ENCODE measurements around the gene CPED1. TPM values are rescaled to one million over a fixed set of nuclear protein-coding genes. Genes with fewer than 3 reads are reported as not detected.

CPED1 gene
- total RNA-seq, 5 donors from 2014 or later (not counting 1 experiment from before 2014, with no cell fraction given): 0.73 to 1.4 (median 0.96) TPM; not detected in 2

GRCh38 chr7:121186746-121187145 lies 198.2 kb downstream of the CPED1 start:
- ChIA-PET POLR2A (no interaction called here), CTCF (no interaction called here)
- no peaks in the 10 kb centered on the region for H3K27me3 ChIP-seq (replicated peaks in 1 of 2; ENCODE audit: control insufficient read depth in 2 of 2, extremely low read depth in 1 of 2, insufficient read depth in 2 of 2, low read length in 1 of 2)
- no peaks in the 10 kb centered on the region for H3K9me3 Mint-ChIP-seq
- WGBS (ENCODE audit: insufficient coverage): 80% methylated on average over 1 of the region's 1 CpG
- H3K27me3 Mint-ChIP-seq: peaks cover 2 to 9% of the 10 kb centered on the region in 2 donors
- no peak overlapping the region for H3K27ac Mint-ChIP-seq
- no peaks in the 10 kb centered on the region for H3K36me3 ChIP-seq (ENCODE audit: control insufficient read depth in 2 of 2, extremely low read depth in 1 of 2, insufficient read depth in 1 of 2, low read length in 1 of 2)
- no peaks in the 10 kb centered on the region for H3K4me1 ChIP-seq (ENCODE audit: control insufficient read depth in 1 of 2, extremely low read depth in 1 of 2, insufficient read depth in 2 of 2, low read length in 2 of 2)
- no peak overlapping the region for H3K27ac ChIP-seq (ENCODE audit: low read length)
- no peaks in the 10 kb centered on the region for H3K36me3 Mint-ChIP-seq
- ATAC-seq (replicated peaks in 1 of 4): no peak
- no peak overlapping the region for H3K4me3 Mint-ChIP-seq
- peaks cover 0 to 2% (median 0%) of the 10 kb centered on the region in 3 donors for H3K4me1 Mint-ChIP-seq
- H3K4me3 ChIP-seq (ENCODE audit: control insufficient read depth in 1 of 2, extremely low read depth in 1 of 2, low read length in 1 of 2): no peak overlapping the region
- DNase-seq: no peak
- no peaks in the 10 kb centered on the region for H3K9me3 ChIP-seq

DNA sequence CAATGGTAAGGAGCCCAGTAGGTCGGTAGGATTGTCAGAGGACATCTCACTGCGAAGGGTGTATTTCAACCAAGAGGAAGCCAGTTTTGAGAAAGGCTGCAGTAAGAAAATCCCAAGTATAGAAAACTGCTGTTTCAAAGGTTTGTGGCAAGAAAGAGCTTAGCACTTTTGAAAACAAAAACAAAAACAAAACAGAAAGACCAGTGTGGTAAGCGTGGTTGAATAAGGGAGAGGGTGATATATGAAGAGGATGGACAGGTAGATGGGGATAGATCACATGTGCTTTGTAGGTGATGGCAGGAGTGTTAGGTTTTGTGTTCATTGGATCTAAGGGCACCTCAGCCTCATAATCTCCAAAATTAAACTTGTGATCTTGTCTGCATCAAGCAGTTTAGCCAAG lies 198.7 kb downstream of the CPED1 start:
- ATAC-seq (replicated peaks in 1 of 4): no peak

DNA sequence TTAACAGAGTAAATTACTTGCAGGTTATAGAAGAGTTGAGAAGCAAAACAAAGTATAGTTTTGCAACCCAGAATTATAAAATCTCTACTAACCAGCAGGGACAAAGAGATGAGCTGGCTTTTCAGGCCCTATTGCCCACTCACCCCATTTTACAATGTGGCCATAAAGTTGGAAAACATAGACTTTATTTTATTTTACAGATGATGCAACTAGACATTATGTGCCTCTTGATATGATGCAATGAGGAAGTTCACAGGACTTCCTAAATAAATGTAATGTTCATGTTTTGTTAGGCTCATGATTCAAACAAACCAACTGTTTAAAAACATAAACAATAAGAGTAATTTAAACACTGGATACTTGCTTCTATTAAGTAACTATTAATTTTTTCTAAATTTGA lies 199.2 kb downstream of the CPED1 start:
- no peaks in the 10 kb centered on the region for H3K36me3 ChIP-seq (ENCODE audit: control insufficient read depth in 2 of 2, extremely low read depth in 1 of 2, insufficient read depth in 1 of 2, low read length in 1 of 2)
- no peak overlapping the region for H3K4me3 ChIP-seq (ENCODE audit: control insufficient read depth in 1 of 2, extremely low read depth in 1 of 2, low read length in 1 of 2)
- Mint-ChIP-seq H3K4me3 (no peak overlapping the region), H3K27ac (no peak overlapping the region), H3K27me3 (peaks cover 2 to 3% of the 10 kb centered on the region in 2 donors), H3K36me3 (no peaks in the 10 kb centered on the region), H3K4me1 (no peaks in the 10 kb centered on the region), H3K9me3 (no peaks in the 10 kb centered on the region)
- POLR2A ChIA-PET: no interaction called here
- H3K4me1 ChIP-seq (ENCODE audit: control insufficient read depth in 1 of 2, extremely low read depth in 1 of 2, insufficient read depth in 2 of 2, low read length in 2 of 2): no peaks in the 10 kb centered on the region
- no peaks in the 10 kb centered on the region for H3K27me3 ChIP-seq (replicated peaks in 1 of 2; ENCODE audit: control insufficient read depth in 2 of 2, extremely low read depth in 1 of 2, insufficient read depth in 2 of 2, low read length in 1 of 2)
- H3K9me3 ChIP-seq: no peaks in the 10 kb centered on the region
- CTCF ChIA-PET: no interaction called here
- H3K27ac ChIP-seq (ENCODE audit: low read length): no peak overlapping the region
- ATAC-seq (replicated peaks in 1 of 4): no peak
- no peak for DNase-seq

More for the DNA sequence above, 198.7 kb downstream of the CPED1 start:
- Histone ChIP-seq H3K9me3 (no peaks in the 10 kb centered on the region), H3K27me3 (replicated peaks in 1 of 2; ENCODE audit: control insufficient read depth in 2 of 2, extremely low read depth in 1 of 2, insufficient read depth in 2 of 2, low read length in 1 of 2) (no peaks in the 10 kb centered on the region), H3K4me3 (ENCODE audit: control insufficient read depth in 1 of 2, extremely low read depth in 1 of 2, low read length in 1 of 2) (no peak overlapping the region), H3K36me3 (ENCODE audit: control insufficient read depth in 2 of 2, extremely low read depth in 1 of 2, insufficient read depth in 1 of 2, low read length in 1 of 2) (no peaks in the 10 kb centered on the region), H3K4me1 (ENCODE audit: control insufficient read depth in 1 of 2, extremely low read depth in 1 of 2, insufficient read depth in 2 of 2, low read length in 2 of 2) (no peaks in the 10 kb centered on the region), H3K27ac (ENCODE audit: low read length) (no peak overlapping the region)
- Mint-ChIP-seq H3K27me3 (peaks cover 2 to 8% of the 10 kb centered on the region in 2 donors), H3K27ac (no peak overlapping the region), H3K4me3 (no peak overlapping the region), H3K9me3 (no peaks in the 10 kb centered on the region), H3K36me3 (no peaks in the 10 kb centered on the region), H3K4me1 (peaks cover 0 to 2% (median 0%) of the 10 kb centered on the region in 3 donors)
- DNase-seq: no peak
- ChIA-PET POLR2A (no interaction called here), CTCF (no interaction called here)
- 93% methylated on average over 2 of the region's 3 CpGs for WGBS (ENCODE audit: insufficient coverage)

GRCh38 chr7:121192834-121193233 lies 204.3 kb downstream of the CPED1 start:
- WGBS (ENCODE audit: insufficient coverage): no CpG with 5 or more reads among the region's 3 CpGs
- H3K27me3 Mint-ChIP-seq: peaks cover 2 to 9% of the 10 kb centered on the region in 2 donors
- POLR2A ChIA-PET: no interaction called here
- Histone ChIP-seq H3K27ac (ENCODE audit: low read length) (no peak overlapping the region), H3K4me3 (ENCODE audit: control insufficient read depth in 1 of 2, extremely low read depth in 1 of 2, low read length in 1 of 2) (no peak overlapping the region), H3K9me3 (no peaks in the 10 kb centered on the region), H3K4me1 (ENCODE audit: control insufficient read depth in 1 of 2, extremely low read depth in 1 of 2, insufficient read depth in 2 of 2, low read length in 2 of 2) (no peaks in the 10 kb centered on the region), H3K27me3 (replicated peaks in 1 of 2; ENCODE audit: control insufficient read depth in 2 of 2, extremely low read depth in 1 of 2, insufficient read depth in 2 of 2, low read length in 1 of 2) (no peaks in the 10 kb centered on the region), H3K36me3 (ENCODE audit: control insufficient read depth in 2 of 2, extremely low read depth in 1 of 2, insufficient read depth in 1 of 2, low read length in 1 of 2) (no peaks in the 10 kb centered on the region)
- CTCF ChIA-PET: no interaction called here
- no peak for DNase-seq
- no peak overlapping the region for H3K4me3 Mint-ChIP-seq
- no peaks in the 10 kb centered on the region for H3K4me1 Mint-ChIP-seq
- no peak overlapping the region for H3K27ac Mint-ChIP-seq
- no peaks in the 10 kb centered on the region for H3K9me3 Mint-ChIP-seq
- ATAC-seq (replicated peaks in 1 of 4): no peak
- no peaks in the 10 kb centered on the region for H3K36me3 Mint-ChIP-seq

DNA sequence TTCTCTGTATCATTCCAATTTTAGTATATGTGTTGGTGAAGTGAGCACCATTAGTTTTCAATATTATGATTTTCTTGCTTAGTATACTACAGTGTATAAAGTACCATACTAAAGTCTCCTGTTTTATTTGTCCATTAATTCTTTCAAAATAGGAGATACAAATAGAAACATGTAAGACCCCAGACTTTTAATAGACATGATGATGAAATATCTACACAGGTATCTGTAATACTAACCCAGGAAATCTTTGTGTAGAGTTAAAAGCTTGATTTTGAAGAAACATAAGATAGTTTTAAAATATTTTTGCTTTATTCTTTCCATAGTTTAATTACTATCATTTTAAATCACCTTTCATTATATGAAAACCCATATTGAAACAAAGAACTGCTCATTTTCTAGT lies 206.5 kb downstream of the CPED1 start:
- no peak for ATAC-seq (replicated peaks in 1 of 4)
- no peaks in the 10 kb centered on the region for H3K4me1 Mint-ChIP-seq
- POLR2A ChIA-PET: no interaction called here

GRCh38 chr7:121195874-121196273 lies 207.4 kb downstream of the CPED1 start:
- WGBS (ENCODE audit: insufficient coverage): 100% methylated on average over 2 of the region's 3 CpGs
- no peak for ATAC-seq (replicated peaks in 1 of 4)
- ChIA-PET CTCF (no interaction called here), POLR2A (no interaction called here)
- Histone ChIP-seq H3K27ac (ENCODE audit: low read length) (no peak overlapping the region), H3K9me3 (no peaks in the 10 kb centered on the region), H3K4me3 (ENCODE audit: control insufficient read depth in 1 of 2, extremely low read depth in 1 of 2, low read length in 1 of 2) (no peak overlapping the region), H3K4me1 (ENCODE audit: control insufficient read depth in 1 of 2, extremely low read depth in 1 of 2, insufficient read depth in 2 of 2, low read length in 2 of 2) (no peaks in the 10 kb centered on the region), H3K36me3 (ENCODE audit: control insufficient read depth in 2 of 2, extremely low read depth in 1 of 2, insufficient read depth in 1 of 2, low read length in 1 of 2) (no peaks in the 10 kb centered on the region), H3K27me3 (replicated peaks in 1 of 2; ENCODE audit: control insufficient read depth in 2 of 2, extremely low read depth in 1 of 2, insufficient read depth in 2 of 2, low read length in 1 of 2) (no peaks in the 10 kb centered on the region)
- no peak for DNase-seq
- Mint-ChIP-seq H3K36me3 (no peaks in the 10 kb centered on the region), H3K27ac (no peak overlapping the region), H3K9me3 (no peaks in the 10 kb centered on the region), H3K4me3 (no peak overlapping the region), H3K4me1 (peaks cover 0 to 2% (median 0%) of the 10 kb centered on the region in 3 donors), H3K27me3 (peaks cover 0 to 7% of the 10 kb centered on the region in 2 donors)

More for the DNA sequence above, 206.5 kb downstream of the CPED1 start:
- Mint-ChIP-seq H3K27me3 (peaks cover 0 to 9% of the 10 kb centered on the region in 2 donors), H3K36me3 (no peaks in the 10 kb centered on the region), H3K27ac (no peak overlapping the region), H3K9me3 (no peaks in the 10 kb centered on the region), H3K4me3 (no peak overlapping the region)
- no peak for DNase-seq
- H3K9me3 ChIP-seq: no peaks in the 10 kb centered on the region
- no peak overlapping the region for H3K4me3 ChIP-seq (ENCODE audit: control insufficient read depth in 1 of 2, extremely low read depth in 1 of 2, low read length in 1 of 2)
- no peaks in the 10 kb centered on the region for H3K27me3 ChIP-seq (replicated peaks in 1 of 2; ENCODE audit: control insufficient read depth in 2 of 2, extremely low read depth in 1 of 2, insufficient read depth in 2 of 2, low read length in 1 of 2)
- CTCF ChIA-PET: no interaction called here
- H3K4me1 ChIP-seq (ENCODE audit: control insufficient read depth in 1 of 2, extremely low read depth in 1 of 2, insufficient read depth in 2 of 2, low read length in 2 of 2): no peaks in the 10 kb centered on the region
- H3K27ac ChIP-seq (ENCODE audit: low read length): no peak overlapping the region
- no peaks in the 10 kb centered on the region for H3K36me3 ChIP-seq (ENCODE audit: control insufficient read depth in 2 of 2, extremely low read depth in 1 of 2, insufficient read depth in 1 of 2, low read length in 1 of 2)

DNA sequence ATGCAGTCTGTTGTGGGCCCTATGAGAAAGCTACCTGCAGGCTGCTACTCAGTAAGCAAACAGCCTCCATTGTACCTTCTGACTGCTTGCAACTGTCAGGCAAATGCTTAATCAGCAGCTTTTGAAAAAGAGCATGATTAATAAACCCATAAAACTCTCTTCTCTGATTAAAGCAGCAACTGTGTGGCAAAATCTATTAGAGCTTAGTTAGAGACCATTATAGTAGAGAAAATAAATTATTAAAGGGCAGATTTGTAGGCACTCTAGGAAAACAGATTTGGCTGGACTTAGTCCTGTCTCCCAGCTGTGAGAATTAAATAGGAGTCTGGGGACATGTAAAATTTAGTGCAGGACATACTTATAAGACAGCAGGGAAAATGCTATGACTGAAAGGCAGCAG lies 207.8 kb downstream of the CPED1 start:
- POLR2A ChIA-PET: interaction anchor here in 1 of 2 donors (0.7 kb wide), 1 partner anchor 43 kb away, joined by 6 read pairs; no protein-coding TSS in a partner anchor
- no peaks in the 10 kb centered on the region for H3K27me3 ChIP-seq (replicated peaks in 1 of 2; ENCODE audit: control insufficient read depth in 2 of 2, extremely low read depth in 1 of 2, insufficient read depth in 2 of 2, low read length in 1 of 2)
- no peaks in the 10 kb centered on the region for H3K9me3 Mint-ChIP-seq

More for the DNA sequence above, 207.8 kb downstream of the CPED1 start:
- no peak for DNase-seq
- no peak for ATAC-seq (replicated peaks in 1 of 4)
- H3K4me1 ChIP-seq (ENCODE audit: control insufficient read depth in 1 of 2, extremely low read depth in 1 of 2, insufficient read depth in 2 of 2, low read length in 2 of 2): no peaks in the 10 kb centered on the region
- no peaks in the 10 kb centered on the region for H3K36me3 ChIP-seq (ENCODE audit: control insufficient read depth in 2 of 2, extremely low read depth in 1 of 2, insufficient read depth in 1 of 2, low read length in 1 of 2)
- Mint-ChIP-seq H3K4me1 (peaks cover 0 to 2% (median 0%) of the 10 kb centered on the region in 3 donors), H3K27ac (no peak overlapping the region), H3K27me3 (peaks cover 2 to 10% of the 10 kb centered on the region in 2 donors), H3K4me3 (no peak overlapping the region), H3K36me3 (no peaks in the 10 kb centered on the region)
- CTCF ChIA-PET: interaction anchor here in 1 of 2 donors (0.6 kb wide), 1 partner anchor 17 kb away, joined by 3 read pairs; no protein-coding TSS in a partner anchor
- H3K4me3 ChIP-seq (ENCODE audit: control insufficient read depth in 1 of 2, extremely low read depth in 1 of 2, low read length in 1 of 2): no peak overlapping the region
- no peak overlapping the region for H3K27ac ChIP-seq (ENCODE audit: low read length)
- no peaks in the 10 kb centered on the region for H3K9me3 ChIP-seq
